Aortic smooth muscle cell (primary cell): ENCODE results near the gene TBX21. TPM values are rescaled to one million over a fixed set of nuclear protein-coding genes. Genes with fewer than 3 reads are reported as not detected.

Experiments used
- total RNA-seq: library from RNA; depleted of rRNA; stranded (reverse); fragments of >200 nt; gene quantifications from 2 replicates; pipeline ENCODE4 v1.2.3, GENCODE V29; 2014

The TBX21 gene, protein sequence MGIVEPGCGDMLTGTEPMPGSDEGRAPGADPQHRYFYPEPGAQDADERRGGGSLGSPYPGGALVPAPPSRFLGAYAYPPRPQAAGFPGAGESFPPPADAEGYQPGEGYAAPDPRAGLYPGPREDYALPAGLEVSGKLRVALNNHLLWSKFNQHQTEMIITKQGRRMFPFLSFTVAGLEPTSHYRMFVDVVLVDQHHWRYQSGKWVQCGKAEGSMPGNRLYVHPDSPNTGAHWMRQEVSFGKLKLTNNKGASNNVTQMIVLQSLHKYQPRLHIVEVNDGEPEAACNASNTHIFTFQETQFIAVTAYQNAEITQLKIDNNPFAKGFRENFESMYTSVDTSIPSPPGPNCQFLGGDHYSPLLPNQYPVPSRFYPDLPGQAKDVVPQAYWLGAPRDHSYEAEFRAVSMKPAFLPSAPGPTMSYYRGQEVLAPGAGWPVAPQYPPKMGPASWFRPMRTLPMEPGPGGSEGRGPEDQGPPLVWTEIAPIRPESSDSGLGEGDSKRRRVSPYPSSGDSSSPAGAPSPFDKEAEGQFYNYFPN
- not detected in 2 replicates for total RNA-seq

DNA sequence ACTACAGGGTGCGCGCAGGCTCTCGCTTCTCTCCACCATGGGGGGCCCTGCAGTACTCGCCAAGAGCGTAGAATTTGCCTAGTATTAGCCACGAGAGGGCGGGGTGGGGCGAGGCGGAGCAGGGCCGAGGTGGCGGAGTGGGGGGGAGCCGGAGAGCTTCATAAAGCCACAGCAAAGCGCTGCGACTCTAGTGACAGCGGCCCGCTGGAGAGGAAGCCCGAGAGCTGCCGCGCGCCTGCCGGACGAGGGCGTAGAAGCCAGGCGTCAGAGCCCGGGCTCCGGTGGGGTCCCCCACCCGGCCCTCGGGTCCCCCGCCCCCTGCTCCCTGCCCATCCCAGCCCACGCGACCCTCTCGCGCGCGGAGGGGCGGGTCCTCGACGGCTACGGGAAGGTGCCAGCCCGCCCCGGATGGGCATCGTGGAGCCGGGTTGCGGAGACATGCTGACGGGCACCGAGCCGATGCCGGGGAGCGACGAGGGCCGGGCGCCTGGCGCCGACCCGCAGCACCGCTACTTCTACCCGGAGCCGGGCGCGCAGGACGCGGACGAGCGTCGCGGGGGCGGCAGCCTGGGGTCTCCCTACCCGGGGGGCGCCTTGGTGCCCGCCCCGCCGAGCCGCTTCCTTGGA lies at the start of gene TBX21:
TSS of gene TBX21 (plus strand) at position 190 of the 627 bp plus-strand sequence. CDS start at position 409, 219 bp downstream.

DNA sequence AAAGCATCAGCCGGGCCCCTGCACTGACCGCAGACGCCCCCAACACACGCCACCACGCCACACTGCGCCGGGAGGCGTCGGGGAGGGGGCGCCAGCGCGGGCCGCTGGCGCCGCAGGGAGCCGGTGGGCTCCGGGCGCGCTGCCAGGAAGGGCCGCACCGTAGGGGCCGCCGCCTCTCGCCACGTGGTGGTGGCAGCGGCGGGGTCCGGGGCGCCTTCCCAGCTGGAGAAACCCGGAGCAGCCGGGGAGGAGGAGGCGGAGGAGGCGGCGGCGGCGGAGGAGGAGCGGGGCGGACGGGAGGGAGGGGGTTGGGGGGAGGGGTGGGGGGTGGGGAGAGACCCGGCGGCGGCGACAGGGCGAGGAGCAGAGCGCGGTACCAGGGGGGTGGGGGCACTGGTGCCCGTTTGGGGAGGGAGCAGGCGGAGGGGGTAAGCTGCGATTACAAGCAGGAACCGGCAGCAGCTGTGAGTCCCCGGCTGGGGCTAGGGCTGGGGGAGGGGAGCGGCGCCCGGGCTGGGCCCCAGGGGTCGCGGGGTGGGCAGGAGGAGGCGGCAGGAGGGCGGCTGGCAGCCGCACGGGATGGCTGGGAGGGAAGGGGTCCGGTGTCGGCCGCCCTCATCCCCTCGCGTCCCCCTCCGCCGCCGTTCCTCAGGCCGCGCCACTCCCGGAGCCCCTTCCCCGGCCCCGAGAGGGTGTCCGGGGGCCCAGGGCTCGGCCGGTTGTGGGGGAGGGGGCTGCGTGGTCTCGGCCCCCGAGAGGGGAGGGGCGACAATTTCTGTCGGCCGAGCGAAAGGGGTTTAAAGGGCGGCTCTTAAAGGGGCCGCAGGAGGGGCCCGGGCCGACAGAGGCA lies 39.1 kb upstream of the TBX21 start, which contains the start of gene TBKBP1:
TSS of gene TBKBP1 (plus strand) at position 431 of the 850 bp plus-strand sequence. CDS start 1,952 bp downstream, outside the sequence.

Other genes with a start within 250 kb of the TBX21 start
- gene NPEPPS, start 202.1 kb upstream of the TBX21 start, total RNA-seq, result 83.8 and 141 TPM in 2 replicates
- gene KPNB1, start 83.3 kb upstream of the TBX21 start, total RNA-seq, result 259 and 268 TPM in 2 replicates
- gene TBKBP1, start 39.1 kb upstream of the TBX21 start, total RNA-seq, result 6.5 and 9.6 TPM in 2 replicates
- 5.4 and 7.8 TPM in 2 replicates for gene OSBPL7, start 88.6 kb downstream of the TBX21 start, total RNA-seq
- 12.7 and 13.1 TPM in 2 replicates for gene MRPL10, start 98.3 kb downstream of the TBX21 start, total RNA-seq
- gene LRRC46, start 98.4 kb downstream of the TBX21 start, total RNA-seq, result 0.25 TPM in 1 of 2 replicates, not detected in the other
- 40.4 and 43.1 TPM in 2 replicates for gene SCRN2, start 108.0 kb downstream of the TBX21 start, total RNA-seq
- 0.12 and 0.13 TPM in 2 replicates for gene SP6, start 117.9 kb downstream of the TBX21 start, total RNA-seq
- 0.40 and 1.6 TPM in 2 replicates for gene SP2, start 163.0 kb downstream of the TBX21 start, total RNA-seq
- gene PNPO, start 208.3 kb downstream of the TBX21 start, total RNA-seq, result 26.2 and 28.1 TPM in 2 replicates
- not detected in 2 replicates for gene PRR15L, start 224.6 kb downstream of the TBX21 start, total RNA-seq
- 68.1 and 83.1 TPM in 2 replicates for gene CDK5RAP3, start 237.9 kb downstream of the TBX21 start, total RNA-seq